ENCODE data around the gene RDH13. TPM values are rescaled to one million over a fixed set of nuclear protein-coding genes. Genes with fewer than 3 reads are reported as not detected.
A peak's percentile ranks its signal among the peaks of the same experiment; 100 is the strongest.
"Not testable (repeated sequence)": the region's sequence is repeated elsewhere in the genome, so short reads cannot be mapped to it uniquely, and the experiment has no call there.

Gene RDH13
- total RNA-seq, 1 donor = 9.1 TPM

- TF ChIP-seq, protein P1, sequence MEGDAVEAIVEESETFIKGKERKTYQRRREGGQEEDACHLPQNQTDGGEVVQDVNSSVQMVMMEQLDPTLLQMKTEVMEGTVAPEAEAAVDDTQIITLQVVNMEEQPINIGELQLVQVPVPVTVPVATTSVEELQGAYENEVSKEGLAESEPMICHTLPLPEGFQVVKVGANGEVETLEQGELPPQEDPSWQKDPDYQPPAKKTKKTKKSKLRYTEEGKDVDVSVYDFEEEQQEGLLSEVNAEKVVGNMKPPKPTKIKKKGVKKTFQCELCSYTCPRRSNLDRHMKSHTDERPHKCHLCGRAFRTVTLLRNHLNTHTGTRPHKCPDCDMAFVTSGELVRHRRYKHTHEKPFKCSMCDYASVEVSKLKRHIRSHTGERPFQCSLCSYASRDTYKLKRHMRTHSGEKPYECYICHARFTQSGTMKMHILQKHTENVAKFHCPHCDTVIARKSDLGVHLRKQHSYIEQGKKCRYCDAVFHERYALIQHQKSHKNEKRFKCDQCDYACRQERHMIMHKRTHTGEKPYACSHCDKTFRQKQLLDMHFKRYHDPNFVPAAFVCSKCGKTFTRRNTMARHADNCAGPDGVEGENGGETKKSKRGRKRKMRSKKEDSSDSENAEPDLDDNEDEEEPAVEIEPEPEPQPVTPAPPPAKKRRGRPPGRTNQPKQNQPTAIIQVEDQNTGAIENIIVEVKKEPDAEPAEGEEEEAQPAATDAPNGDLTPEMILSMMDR (IDR thresholded peaks at IDR 0.05; ENCODE audit: insufficient read depth, low read depth, low read length) = no peak
- no peak for DNase-seq (ENCODE audit: low read depth)
- H3K4me3 ChIP-seq (ENCODE audit: low read depth, low read length) = no peak overlapping the region
Measured at GRCh38 chr19:55018216-55018615, 44.7 kb downstream of the RDH13 start.

GRCh38 chr19:55016017-55016416, 46.9 kb downstream of the RDH13 start:
- DNase-seq (ENCODE audit: low read depth) = no peak
- H3K4me3 ChIP-seq (ENCODE audit: low read depth, low read length) = no peak overlapping the region
- TF ChIP-seq, protein P1 (IDR thresholded peaks at IDR 0.05; ENCODE audit: insufficient read depth, low read depth, low read length) = no peak

DNA sequence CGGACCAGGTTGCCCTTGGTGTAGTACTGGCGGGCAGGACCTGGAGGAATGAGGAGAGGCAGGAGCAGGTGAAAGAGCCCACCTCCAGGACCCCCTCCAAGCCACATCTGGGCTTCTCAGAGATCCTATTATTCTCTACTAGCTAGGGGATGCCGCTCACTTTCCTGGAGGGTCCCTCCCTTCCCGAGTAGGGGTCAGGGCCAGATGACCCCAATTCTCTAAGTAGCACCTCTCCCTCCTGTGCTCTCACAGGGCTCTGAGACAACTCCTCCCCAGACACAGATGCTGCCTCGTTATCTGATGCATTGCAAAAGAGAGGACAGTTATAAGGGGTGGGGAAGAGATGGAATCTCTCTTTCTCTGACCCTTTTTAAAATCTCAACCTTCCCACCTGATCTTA, 47.8 kb downstream of the RDH13 start:
- H3K4me3 ChIP-seq (ENCODE audit: low read depth, low read length) = no peak overlapping the region
- no peak for DNase-seq (ENCODE audit: low read depth)
- TF ChIP-seq, protein P1 (IDR thresholded peaks at IDR 0.05; ENCODE audit: insufficient read depth, low read depth, low read length) = no peak

DNA sequence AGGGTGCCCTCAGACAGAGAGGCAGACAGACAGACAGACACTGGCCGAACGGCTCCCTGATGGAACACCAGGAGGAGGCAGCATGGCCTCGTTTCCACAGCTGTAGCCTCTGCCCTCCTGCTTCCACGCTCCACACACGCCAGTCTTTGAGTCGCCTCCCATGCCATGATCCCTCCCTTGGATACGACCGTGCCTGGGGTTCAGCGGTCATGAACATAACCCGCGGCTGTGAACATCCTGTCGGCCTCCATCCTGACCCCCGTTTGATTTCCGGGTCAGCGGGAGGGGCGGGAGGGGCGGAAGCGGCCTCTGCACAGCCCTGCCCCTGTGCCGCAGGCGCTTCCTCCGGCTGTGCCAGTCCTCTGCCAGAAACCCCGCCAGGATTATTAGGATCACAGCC, 48.2 kb downstream of the RDH13 start:
- H3K4me3 ChIP-seq (ENCODE audit: low read depth, low read length) = no peak overlapping the region
- DNase-seq (ENCODE audit: low read depth) = no peak
- TF ChIP-seq, protein P1 (IDR thresholded peaks at IDR 0.05; ENCODE audit: insufficient read depth, low read depth, low read length) = no peak

DNA sequence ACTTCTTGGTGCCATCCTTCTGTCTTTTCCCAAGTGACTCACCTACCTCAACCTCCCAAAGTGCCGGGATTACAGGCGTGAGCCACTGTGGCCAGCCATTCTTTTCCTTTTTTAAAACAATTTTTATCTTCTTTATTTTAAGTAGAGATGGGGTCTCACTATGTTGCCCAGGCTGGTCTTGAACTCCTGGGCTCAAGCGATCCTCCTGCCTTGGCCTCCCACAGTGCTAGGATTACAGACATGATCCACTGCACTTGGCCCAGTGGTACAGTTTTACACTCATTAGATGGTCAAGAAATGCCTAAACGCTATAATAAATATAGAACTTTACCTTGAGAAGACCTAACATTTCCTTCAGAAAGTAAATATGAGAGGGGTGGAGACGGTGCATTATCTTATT, 49.4 kb downstream of the RDH13 start:
- no peak for DNase-seq (ENCODE audit: low read depth)
- TF ChIP-seq, protein P1 (IDR thresholded peaks at IDR 0.05; ENCODE audit: insufficient read depth, low read depth, low read length) = no peak
- no peak overlapping the region for H3K4me3 ChIP-seq (ENCODE audit: low read depth, low read length)

GRCh38 chr19:55012306-55012705, 50.6 kb downstream of the RDH13 start:
- no peak for DNase-seq (ENCODE audit: low read depth)
- TF ChIP-seq, protein P1 (IDR thresholded peaks at IDR 0.05; ENCODE audit: insufficient read depth, low read depth, low read length) = no peak
- no peak overlapping the region for H3K4me3 ChIP-seq (ENCODE audit: low read depth, low read length)

DNA sequence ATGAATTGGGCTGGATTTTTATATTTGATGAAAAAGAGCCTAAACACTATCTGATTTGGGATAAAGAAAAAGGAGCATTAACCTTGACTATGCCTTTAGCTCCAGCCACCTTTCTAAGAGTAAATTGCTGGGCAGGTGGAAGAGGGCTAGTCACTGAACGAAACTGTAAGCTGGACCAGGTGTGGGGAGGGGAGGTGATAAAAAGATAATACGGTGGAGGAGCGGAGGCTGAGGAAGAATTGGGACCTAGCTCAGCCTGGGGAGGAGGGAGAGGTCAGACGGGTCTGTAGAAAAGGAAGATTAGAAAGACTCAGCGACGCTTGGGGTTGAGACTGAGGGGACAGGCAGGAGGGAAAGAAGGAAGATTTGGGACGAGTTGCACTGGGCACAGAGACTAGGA, 52.4 kb downstream of the RDH13 start:
- not testable (repeated sequence) for DNase-seq (ENCODE audit: low read depth); H3K4me3 ChIP-seq (ENCODE audit: low read depth, low read length)

DNA sequence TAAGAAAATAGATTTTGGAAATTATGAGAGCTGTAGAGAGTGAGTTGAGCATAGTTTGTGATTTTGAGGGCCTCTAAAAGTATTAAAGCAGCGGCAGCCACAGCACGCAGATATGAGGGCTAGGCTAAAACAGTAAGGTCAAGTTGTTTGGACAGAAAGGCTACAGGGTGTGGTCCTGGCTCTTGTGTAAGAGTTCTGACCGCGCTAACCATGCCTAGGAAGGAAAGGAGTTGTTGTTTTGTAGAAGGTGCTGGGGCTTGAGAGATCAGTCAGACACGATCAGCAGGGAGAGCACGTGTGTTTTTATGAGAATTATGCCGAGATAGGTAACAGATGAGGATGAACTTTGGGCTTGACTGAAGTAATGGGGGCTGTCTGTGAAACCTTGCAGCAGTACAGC, 54.2 kb downstream of the RDH13 start:
- not testable (repeated sequence) for H3K4me3 ChIP-seq (ENCODE audit: low read depth, low read length); DNase-seq (ENCODE audit: low read depth)

- H3K4me3 ChIP-seq (ENCODE audit: low read depth, low read length); DNase-seq (ENCODE audit: low read depth): not testable (repeated sequence)
Measured at GRCh38 chr19:55008189-55008588, 54.8 kb downstream of the RDH13 start.

GRCh38 chr19:55007537-55007936, 55.4 kb downstream of the RDH13 start:
- H3K4me3 ChIP-seq (ENCODE audit: low read depth, low read length); DNase-seq (ENCODE audit: low read depth): not testable (repeated sequence)

DNA sequence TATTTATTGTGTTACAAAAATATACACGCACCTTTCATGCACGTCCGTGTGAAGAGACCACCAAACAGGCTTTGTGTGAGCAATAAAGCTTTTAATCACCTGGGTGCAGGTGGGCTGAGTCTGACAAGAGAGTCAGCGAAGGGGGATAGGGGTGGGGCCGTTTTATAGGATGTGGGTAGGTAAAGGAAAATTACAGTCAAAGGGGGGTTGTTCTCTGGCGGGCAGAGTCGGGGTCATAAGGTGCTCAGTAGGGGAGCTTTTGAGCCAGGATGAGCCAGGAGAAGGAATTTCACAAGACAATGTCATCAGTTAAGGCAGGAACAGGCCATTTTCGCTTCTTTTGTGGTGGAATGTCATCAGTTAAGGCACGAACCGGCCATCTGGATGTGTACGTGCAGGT, 56.2 kb downstream of the RDH13 start:
- H3K4me3 ChIP-seq (ENCODE audit: low read depth, low read length) = peak overlapping the region; percentile 45
- not testable (repeated sequence) for DNase-seq (ENCODE audit: low read depth)
